GM21786 (cell line): Measurements from ENCODE around the gene RIBC1.
"Not testable (repeated sequence)": the region's sequence is repeated elsewhere in the genome, so short reads cannot be mapped to it uniquely, and the experiment has no call there.

Experiments used
- ATAC-seq: cut with Tn5 transposase; IDR thresholded peaks from one replicate; pipeline ENCODE4 v1.9.1; 2021; ENCODE audit not compliant: unreplicated experiment

RIBC1 gene

GRCh38 chrX:53422861-53423306, at the start of gene RIBC1:
Gene RIBC1 (plus strand): TSS chrX:53422873. CDS start chrX:53426277, 3,404 bp downstream.
- ATAC-seq: no peak

GRCh38 chrX:53373307-53373706, 49.4 kb upstream of the RIBC1 start:
- ATAC-seq: no peak

GRCh38 chrX:53374222-53374820, 48.4 kb upstream of the RIBC1 start:
- no peak for ATAC-seq

GRCh38 chrX:53374923-53375322, 47.8 kb upstream of the RIBC1 start:
- ATAC-seq: no peak

- no peak for ATAC-seq
Measured at GRCh38 chrX:53376888-53377287, 45.8 kb upstream of the RIBC1 start.

GRCh38 chrX:53377464-53377863, 45.2 kb upstream of the RIBC1 start:
- no peak for ATAC-seq

GRCh38 chrX:53379008-53379710, 43.5 kb upstream of the RIBC1 start:
- ATAC-seq: no peak

GRCh38 chrX:53379747-53380146, 42.9 kb upstream of the RIBC1 start:
- ATAC-seq: no peak

- ATAC-seq: no peak
Measured at GRCh38 chrX:53383376-53384076, 39.1 kb upstream of the RIBC1 start.

GRCh38 chrX:53395605-53396298, 26.9 kb upstream of the RIBC1 start:
- no peak for ATAC-seq

GRCh38 chrX:53398216-53398615, 24.5 kb upstream of the RIBC1 start:
- ATAC-seq: no peak

GRCh38 chrX:53403535-53403934, 19.1 kb upstream of the RIBC1 start:
- no peak for ATAC-seq

- ATAC-seq: no peak
Measured at GRCh38 chrX:53412446-53412845, 10.2 kb upstream of the RIBC1 start.

GRCh38 chrX:53420351-53420750, 2.3 kb upstream of the RIBC1 start:
- not testable (repeated sequence) for ATAC-seq

- no peak for ATAC-seq
Measured at GRCh38 chrX:53421125-53421524, 1.5 kb upstream of the RIBC1 start.

- peak; percentile 20 for ATAC-seq
Measured at GRCh38 chrX:53421772-53422085, 944 bp upstream of the RIBC1 start.

- peak; percentile 93 for ATAC-seq
Measured at GRCh38 chrX:53422086-53422860, 400 bp upstream of the RIBC1 start, which contains the start of gene SMC1A. Gene SMC1A (minus strand): TSS chrX:53422654. CDS start chrX:53422600, 54 bp downstream.

- no peak for ATAC-seq
Measured at GRCh38 chrX:53429755-53430154, 7.1 kb downstream of the RIBC1 start.

GRCh38 chrX:53430231-53430630, 7.6 kb downstream of the RIBC1 start:
- ATAC-seq: no peak
